Breast epithelium (tissue), 3 donors: Measurements from ENCODE around the gene P2RX1.

Experiments
- POLR2AphosphoS5 ChIP-seq, 3 donors: sonication (generic); formaldehyde crosslinking; IDR thresholded peaks; one replicate each; pipeline ENCODE4 v1.6.1; 2017; ENCODE audit warnings: antibody characterized with exemption in 3 of 3
- TF ChIP-seq, protein P1 (sequence below), 3 donors: fragments of 450-650 bp; IDR thresholded peaks; one replicate each; pipeline ENCODE4 v1.5.1; 2016 to 2017; ENCODE audit warnings: antibody characterized with exemption in 3 of 3, mild to moderate bottlenecking in 3 of 3, moderate library complexity in 3 of 3

DNA sequence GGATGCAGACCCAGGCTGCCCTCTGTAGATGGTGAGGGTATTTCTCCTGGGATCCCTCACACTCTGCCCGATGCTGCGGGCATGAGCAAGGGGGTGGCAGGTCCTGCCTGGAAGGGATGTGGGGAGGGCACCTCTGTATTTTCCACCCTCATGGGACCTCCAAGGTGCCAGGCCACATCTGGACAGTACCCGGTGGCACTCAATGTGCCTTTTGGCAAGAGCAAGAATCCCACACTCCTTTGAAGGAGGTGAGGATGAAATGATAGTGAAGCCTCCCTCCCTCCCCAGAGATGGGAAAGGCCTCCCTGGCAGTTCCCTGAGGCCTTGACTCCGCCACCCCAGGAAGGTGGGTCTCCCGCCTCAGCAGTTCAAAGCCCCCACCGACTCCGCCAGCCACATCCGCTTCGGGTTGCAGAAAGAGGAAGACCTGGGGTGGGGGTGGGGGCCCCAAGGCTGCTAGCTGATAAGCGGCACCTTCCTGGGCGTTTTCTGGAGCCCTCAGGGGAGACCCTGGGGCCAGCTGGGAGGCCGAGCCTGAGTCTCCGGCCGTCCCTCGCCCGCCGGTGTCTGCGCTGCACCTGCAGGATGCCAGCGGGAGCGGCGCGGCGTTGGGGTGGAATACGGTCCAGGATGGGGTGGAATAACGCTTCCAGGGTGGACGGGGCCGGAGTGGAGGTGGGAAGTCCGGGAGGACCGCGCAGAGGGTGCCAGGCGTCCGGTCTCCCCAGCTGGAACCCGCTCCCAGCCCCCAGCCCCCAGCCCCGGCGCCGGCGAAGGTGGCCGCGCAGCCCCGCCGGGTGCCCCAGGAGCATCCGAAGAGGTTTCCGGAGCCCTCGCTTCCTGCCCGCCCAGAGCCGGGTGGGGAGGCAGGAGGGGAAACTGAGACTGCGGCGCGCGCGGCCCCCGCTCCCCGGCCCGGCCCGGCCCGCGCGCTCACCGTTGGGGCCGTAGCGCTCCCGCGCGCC is 47.3 kb upstream of the P2RX1 start:
- no peak for TF ChIP-seq POLR2AphosphoS5 (IDR thresholded peaks at IDR 0.05)
- TF ChIP-seq, protein P1, sequence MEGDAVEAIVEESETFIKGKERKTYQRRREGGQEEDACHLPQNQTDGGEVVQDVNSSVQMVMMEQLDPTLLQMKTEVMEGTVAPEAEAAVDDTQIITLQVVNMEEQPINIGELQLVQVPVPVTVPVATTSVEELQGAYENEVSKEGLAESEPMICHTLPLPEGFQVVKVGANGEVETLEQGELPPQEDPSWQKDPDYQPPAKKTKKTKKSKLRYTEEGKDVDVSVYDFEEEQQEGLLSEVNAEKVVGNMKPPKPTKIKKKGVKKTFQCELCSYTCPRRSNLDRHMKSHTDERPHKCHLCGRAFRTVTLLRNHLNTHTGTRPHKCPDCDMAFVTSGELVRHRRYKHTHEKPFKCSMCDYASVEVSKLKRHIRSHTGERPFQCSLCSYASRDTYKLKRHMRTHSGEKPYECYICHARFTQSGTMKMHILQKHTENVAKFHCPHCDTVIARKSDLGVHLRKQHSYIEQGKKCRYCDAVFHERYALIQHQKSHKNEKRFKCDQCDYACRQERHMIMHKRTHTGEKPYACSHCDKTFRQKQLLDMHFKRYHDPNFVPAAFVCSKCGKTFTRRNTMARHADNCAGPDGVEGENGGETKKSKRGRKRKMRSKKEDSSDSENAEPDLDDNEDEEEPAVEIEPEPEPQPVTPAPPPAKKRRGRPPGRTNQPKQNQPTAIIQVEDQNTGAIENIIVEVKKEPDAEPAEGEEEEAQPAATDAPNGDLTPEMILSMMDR (IDR thresholded peaks at IDR 0.05) = no peak
